LNCaP clone FGC (cell line): ENCODE measurements around the gene ACADSB.

Experiments
- DNase-seq: peaks from one replicate; pipeline ENCODE4 v3.0.0-alpha.2; 2011; ENCODE audit warnings: low read depth
- H3K4me3 ChIP-seq: 2 replicates; pipeline ENCODE4 v1.5.1; 2011; ENCODE audit warnings: mild to moderate bottlenecking, low read depth, low read length, control low read depth
- TF ChIP-seq, protein P1 (sequence below): IDR thresholded peaks from 2 replicates; pipeline ENCODE4 v1.5.1; 2012; ENCODE audit warnings: mild to moderate bottlenecking; ENCODE audit not compliant: control insufficient read depth, insufficient read depth; ENCODE audit errors: extremely low read depth

ACADSB gene

DNA sequence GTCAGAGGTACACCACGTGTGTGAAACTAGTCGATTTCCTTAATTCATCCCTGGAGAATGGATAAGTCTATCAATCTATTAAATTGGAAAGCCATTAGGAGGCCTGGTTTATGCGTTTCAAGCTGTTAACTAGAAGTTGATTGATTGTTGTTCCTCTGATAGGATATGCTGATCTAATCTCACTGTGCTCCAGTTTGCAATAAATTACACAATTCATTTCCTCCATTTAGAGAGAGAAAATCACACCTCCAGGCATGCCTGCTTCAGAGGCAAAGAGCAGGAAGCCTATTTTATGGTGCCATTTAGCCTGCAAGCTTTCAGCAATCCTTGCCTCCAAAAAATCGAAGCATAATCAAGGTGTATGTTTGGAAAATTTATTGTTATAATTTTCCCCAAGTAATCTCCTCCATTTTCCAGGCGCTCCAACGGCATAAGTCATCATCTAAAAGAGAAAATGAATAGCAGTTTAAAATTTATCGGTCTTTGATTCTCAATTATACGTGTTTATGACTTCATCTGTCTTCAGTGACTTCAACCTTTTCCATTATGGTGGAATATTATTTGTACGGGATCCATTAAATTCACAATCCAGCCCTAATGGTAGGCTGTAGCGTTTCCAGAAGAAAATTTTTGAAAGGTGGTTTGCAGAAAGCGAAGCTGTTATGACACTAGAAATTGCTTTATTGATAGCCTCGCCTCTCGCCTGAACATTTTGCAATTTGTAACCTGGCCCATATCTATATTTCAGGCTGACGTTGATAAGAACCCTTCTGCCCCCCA, 84.0 kb downstream of the ACADSB start:
- no peak overlapping the region for H3K4me3 ChIP-seq
- TF ChIP-seq, protein P1, sequence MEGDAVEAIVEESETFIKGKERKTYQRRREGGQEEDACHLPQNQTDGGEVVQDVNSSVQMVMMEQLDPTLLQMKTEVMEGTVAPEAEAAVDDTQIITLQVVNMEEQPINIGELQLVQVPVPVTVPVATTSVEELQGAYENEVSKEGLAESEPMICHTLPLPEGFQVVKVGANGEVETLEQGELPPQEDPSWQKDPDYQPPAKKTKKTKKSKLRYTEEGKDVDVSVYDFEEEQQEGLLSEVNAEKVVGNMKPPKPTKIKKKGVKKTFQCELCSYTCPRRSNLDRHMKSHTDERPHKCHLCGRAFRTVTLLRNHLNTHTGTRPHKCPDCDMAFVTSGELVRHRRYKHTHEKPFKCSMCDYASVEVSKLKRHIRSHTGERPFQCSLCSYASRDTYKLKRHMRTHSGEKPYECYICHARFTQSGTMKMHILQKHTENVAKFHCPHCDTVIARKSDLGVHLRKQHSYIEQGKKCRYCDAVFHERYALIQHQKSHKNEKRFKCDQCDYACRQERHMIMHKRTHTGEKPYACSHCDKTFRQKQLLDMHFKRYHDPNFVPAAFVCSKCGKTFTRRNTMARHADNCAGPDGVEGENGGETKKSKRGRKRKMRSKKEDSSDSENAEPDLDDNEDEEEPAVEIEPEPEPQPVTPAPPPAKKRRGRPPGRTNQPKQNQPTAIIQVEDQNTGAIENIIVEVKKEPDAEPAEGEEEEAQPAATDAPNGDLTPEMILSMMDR, result no peak
- no peak for DNase-seq

DNA sequence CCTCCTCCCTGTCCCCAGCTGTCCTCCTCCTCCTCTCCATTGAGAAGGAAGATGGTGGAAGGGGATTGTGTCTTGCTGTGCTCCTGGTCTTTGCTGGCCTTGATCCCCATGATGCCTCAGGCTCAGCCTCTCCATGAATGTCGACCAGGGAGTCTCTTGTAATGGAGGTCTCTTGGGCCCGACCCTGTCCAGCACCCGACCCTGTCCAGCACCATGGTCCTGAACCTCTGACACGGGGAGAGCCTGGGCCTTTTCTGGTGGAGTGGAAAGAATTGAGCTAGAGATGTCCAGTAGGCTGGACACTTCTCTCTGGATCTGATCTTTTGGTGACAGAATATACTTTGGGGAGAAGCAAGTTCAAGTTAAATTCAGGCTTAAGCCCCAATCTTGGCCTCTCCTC, 84.7 kb downstream of the ACADSB start:
- DNase-seq, result no peak
- H3K4me3 ChIP-seq, result no peak overlapping the region
- TF ChIP-seq, protein P1, result no peak

DNA sequence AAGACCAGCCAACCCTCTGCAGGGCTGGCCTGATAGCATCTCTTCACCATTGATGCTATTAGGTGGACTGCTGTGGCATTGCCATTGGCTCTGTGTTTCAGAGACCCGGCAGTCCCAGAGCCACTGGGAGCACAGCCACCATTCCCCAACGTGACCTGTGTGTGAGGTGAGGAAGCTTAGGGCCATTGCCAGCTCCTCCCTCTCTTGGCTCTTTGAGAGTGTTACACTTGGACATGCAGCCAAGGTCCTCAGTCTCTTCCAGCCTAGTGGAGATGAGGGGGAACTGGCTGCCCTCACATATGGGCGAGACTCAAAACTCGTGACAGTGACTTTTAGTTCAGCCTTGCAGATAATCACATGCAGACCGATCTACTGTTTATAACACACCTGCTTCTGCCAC, 87.6 kb downstream of the ACADSB start:
- no peak for DNase-seq
- no peak overlapping the region for H3K4me3 ChIP-seq
- TF ChIP-seq, protein P1, result no peak

DNA sequence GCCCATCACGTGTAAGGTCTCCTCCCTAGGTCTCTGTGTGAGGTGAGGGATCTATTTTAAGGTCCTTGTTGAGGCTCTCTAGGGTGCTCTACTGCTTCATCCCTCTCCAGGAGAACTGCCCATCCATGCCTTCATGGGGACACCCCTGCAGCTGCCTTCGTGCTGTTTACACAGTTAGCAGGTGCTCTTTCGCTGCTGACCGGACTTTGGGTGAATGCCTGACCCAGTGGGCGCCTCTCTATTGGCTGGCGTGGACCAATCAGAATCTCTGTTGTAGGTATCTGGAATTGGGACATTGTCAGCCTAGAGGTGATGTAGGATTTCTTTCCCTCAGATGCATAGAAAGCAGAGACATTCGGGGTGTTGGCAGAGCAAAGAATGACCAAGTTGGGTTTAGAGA, 88.2 kb downstream of the ACADSB start:
- no peak for DNase-seq
- no peak overlapping the region for H3K4me3 ChIP-seq
- TF ChIP-seq, protein P1, result no peak

DNA sequence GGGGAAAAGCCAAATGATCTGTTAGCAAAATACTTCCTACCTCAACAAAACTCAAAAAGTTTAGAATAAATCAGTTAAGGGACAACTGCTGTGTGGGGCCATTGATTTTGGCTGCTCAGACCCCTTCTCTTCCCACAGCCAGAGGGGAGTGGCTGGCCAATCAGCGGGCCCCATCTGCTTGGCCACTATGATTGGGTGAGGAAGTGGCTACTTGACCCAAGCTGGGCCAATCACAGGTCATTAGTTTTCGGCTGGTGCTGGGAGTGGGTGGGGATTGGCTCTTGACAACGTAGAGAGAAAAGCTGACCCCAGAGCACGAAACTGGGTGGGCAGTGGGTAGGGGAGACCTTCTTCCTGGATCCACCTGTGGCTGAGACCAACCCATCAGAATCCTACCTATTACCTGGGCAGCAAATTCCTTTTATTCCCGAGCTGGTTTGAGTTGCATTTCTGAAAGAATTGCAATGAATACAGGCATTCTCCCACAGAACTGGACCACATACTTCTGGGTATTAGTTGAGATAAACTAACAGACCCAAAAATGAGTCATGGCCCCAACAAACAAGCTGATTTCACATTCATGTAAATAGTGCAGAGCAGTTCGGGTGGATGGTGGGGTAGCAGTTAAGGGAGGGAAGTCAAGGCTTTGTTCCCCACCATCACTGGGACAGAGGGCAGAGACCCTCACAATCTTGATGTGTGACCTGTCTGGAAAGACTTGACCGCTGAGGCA, 91.4 kb downstream of the ACADSB start:
- H3K4me3 ChIP-seq, result no peak overlapping the region
- no peak for DNase-seq
- TF ChIP-seq, protein P1, result no peak

DNA sequence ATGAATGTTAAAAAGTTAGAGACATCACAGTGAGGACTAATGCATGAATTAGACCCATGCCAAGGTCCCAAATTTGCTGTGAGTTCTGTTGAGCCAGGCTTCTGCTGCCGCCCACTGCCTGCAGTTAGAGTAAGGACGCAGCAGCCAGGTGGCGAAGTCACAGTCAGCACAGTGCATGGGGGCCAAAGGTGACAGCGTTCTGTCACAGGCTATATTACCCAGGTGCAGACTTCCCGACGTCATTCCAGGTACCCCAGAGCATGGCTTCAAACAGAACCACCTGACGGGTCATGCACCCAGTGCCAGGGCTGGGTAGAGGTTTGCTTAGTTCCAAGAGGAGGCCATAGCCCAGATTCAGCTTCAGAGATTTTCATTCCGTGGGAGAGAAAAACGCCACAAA, 93.1 kb downstream of the ACADSB start:
- no peak for DNase-seq
- TF ChIP-seq, protein P1, result no peak
- no peak overlapping the region for H3K4me3 ChIP-seq
